ENCODE data around the gene CSRP3. TPM values are rescaled to one million over a fixed set of nuclear protein-coding genes. Genes with fewer than 3 reads are reported as not detected.

The CSRP3 gene
- total and polyA plus RNA-seq, 2 of the 4 experiments (the other 2 are of a cell fraction), result not detected

DNA sequence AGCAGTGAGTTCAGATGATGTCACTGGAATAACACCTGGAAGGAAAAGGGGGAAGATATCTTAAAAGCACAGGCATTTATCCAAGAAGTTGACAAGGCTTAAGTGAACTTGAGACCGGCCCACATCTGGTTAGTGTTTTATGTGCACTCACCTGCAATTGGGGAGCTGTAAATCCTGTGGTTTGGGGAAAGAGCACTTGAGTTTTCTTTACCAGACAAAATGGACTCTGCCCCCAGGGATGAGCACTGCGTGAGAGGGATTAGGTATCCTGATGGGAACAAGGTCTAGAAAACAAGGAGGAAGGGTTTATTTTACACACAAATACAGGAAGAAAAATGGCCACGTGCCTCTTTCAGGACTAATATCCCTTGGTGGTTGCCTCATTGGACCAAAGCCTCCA, 23.8 kb upstream of the CSRP3 start:
- DNase-seq (no peak), ATAC-seq (ENCODE audit: low read depth) (no peak)
- no TSS peak for BruUV-seq (replicated peaks)
- H3K9ac ChIP-seq (ENCODE audit: low read depth, low read length), result no peak overlapping the region
- H3K23ac ChIP-seq (ENCODE audit: low read depth, low read length), result no peak overlapping the region
- H4K5ac ChIP-seq (ENCODE audit: low read depth, low read length), result no peak overlapping the region
- POLR2A ChIA-PET (ENCODE audit: unreplicated experiment), result no interaction called here
- no peaks in the 10 kb centered on the region for H4K20me1 ChIP-seq (ENCODE audit: insufficient read depth, low read length)
- dilution Hi-C loops (cut with HindIII; ENCODE audit: low sequenced_read_pairs, unreplicated experiment) (no loop called here), intact Hi-C loops (cut with micrococcal nuclease) (no loop called here), in situ Hi-C loops (cut with MboI; ENCODE audit: low sequenced_read_pairs) (no loop called here)
- H3K56ac ChIP-seq (ENCODE audit: extremely low read depth, insufficient read depth, low read length), result no peak overlapping the region
- H3K18ac ChIP-seq (ENCODE audit: low read depth, low read length), result no peak overlapping the region
- H2AFZ ChIP-seq (replicated peaks; ENCODE audit: low read length, poor library complexity), result no peak overlapping the region
- no peak overlapping the region for H3K4me2 ChIP-seq (ENCODE audit: low read depth, low read length)
- H2AK9ac ChIP-seq (replicated peaks; ENCODE audit: low read depth, low read length, poor library complexity), result no peak overlapping the region
- no peak overlapping the region for H2BK120ac ChIP-seq (ENCODE audit: low read depth, low read length)
- no CpG with 5 or more reads among the region's 3 CpGs for WGBS, 2 experiments (ENCODE audit: extremely low coverage in 2 of 2, insufficient read length in 1 of 2)
- H2BK5ac ChIP-seq (ENCODE audit: low read depth, low read length, poor library complexity, severe bottlenecking), result no peak overlapping the region
- H3K9me1 ChIP-seq (ENCODE audit: insufficient read depth, low read length), result no peaks in the 10 kb centered on the region; the same call in 1 of the 2 replicates
- H4K91ac ChIP-seq (ENCODE audit: insufficient read depth, low read depth, low read length), result no peak overlapping the region
- H3K4ac ChIP-seq (ENCODE audit: low read depth, low read length), result no peak overlapping the region
- CTCF ChIA-PET, result no interaction called here
- H3K27ac ChIP-seq (ENCODE audit: insufficient read depth, low read length), result no peak overlapping the region
- no peak overlapping the region for H4K8ac ChIP-seq (ENCODE audit: low read depth in 2 of 2, low read length in 2 of 2)
- no peak overlapping the region for H3K4me3 ChIP-seq (ENCODE audit: insufficient read depth, low read depth, low read length)
- no peaks in the 10 kb centered on the region for H3K9me3 ChIP-seq (ENCODE audit: control insufficient read depth, insufficient read depth, low read length)
- no peak overlapping the region for H2BK20ac ChIP-seq (ENCODE audit: low read depth, low read length)
- no peak overlapping the region for H2AK5ac ChIP-seq (ENCODE audit: low read depth, low read length)
- no peaks in the 10 kb centered on the region for H3K4me1 ChIP-seq (ENCODE audit: control insufficient read depth, insufficient read depth, low read length)
- H2BK15ac ChIP-seq (ENCODE audit: low read depth, low read length), result no peak overlapping the region
- TF ChIP-seq RAD21 (IDR thresholded peaks at IDR 0.05; ENCODE audit: low read length) (no peak), USF2 (IDR thresholded peaks at IDR 0.05; ENCODE audit: low read depth, low read length) (no peak), RCOR1 (IDR thresholded peaks at IDR 0.05; ENCODE audit: insufficient replicate concordance, low read length) (no peak), MAZ (IDR thresholded peaks at IDR 0.05; ENCODE audit: borderline replicate concordance, low read depth, low read length) (no peak), MXI1 (IDR thresholded peaks at IDR 0.05; ENCODE audit: borderline replicate concordance, low read depth, low read length) (no peak), NFE2L2 (IDR thresholded peaks at IDR 0.05; ENCODE audit: low read depth, low read length) (no peak), FOS (IDR thresholded peaks at IDR 0.05; ENCODE audit: low read depth, low read length) (no peak), CEBPB (IDR thresholded peaks at IDR 0.05; ENCODE audit: low read depth, low read length) (no peak), POLR2A (IDR thresholded peaks at IDR 0.05; ENCODE audit: low read depth, low read length) (no peak), SMC3 (IDR thresholded peaks at IDR 0.05; ENCODE audit: low read depth, low read length) (no peak)
- TF ChIP-seq, protein P1, sequence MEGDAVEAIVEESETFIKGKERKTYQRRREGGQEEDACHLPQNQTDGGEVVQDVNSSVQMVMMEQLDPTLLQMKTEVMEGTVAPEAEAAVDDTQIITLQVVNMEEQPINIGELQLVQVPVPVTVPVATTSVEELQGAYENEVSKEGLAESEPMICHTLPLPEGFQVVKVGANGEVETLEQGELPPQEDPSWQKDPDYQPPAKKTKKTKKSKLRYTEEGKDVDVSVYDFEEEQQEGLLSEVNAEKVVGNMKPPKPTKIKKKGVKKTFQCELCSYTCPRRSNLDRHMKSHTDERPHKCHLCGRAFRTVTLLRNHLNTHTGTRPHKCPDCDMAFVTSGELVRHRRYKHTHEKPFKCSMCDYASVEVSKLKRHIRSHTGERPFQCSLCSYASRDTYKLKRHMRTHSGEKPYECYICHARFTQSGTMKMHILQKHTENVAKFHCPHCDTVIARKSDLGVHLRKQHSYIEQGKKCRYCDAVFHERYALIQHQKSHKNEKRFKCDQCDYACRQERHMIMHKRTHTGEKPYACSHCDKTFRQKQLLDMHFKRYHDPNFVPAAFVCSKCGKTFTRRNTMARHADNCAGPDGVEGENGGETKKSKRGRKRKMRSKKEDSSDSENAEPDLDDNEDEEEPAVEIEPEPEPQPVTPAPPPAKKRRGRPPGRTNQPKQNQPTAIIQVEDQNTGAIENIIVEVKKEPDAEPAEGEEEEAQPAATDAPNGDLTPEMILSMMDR (conservative IDR thresholded peaks at IDR 0.05; ENCODE audit: low read depth, low read length), result no peak
- H3K14ac ChIP-seq (replicated peaks; ENCODE audit: low read depth, low read length), result no peak overlapping the region
- no peaks in the 10 kb centered on the region for H3K79me1 ChIP-seq (ENCODE audit: low read depth in 1 of 2, low read length in 2 of 2)
- no peaks in the 10 kb centered on the region for H3K36me3 ChIP-seq (ENCODE audit: control insufficient read depth, insufficient read depth, low read length)
- no peaks in the 10 kb centered on the region; the same call in 1 of the 2 replicates for H3K27me3 ChIP-seq (ENCODE audit: control insufficient read depth, insufficient read depth, low read length)

All from IMR-90 (cell line).